GM18511 (cell line): ENCODE measurements around the gene TRIP4.
"Not testable (repeated sequence)": the region's sequence is repeated elsewhere in the genome, so short reads cannot be mapped to it uniquely, and the experiment has no call there.

Experiments
- ATAC-seq: cut with Tn5 transposase; IDR thresholded peaks from one replicate; pipeline ENCODE4 v1.9.1; 2021; ENCODE audit warnings: mild to moderate bottlenecking, moderate library complexity; ENCODE audit not compliant: unreplicated experiment

The TRIP4 gene

GRCh38 chr15:64478863-64479262 lies 91.2 kb downstream of the TRIP4 start:
- no peak for ATAC-seq

GRCh38 chr15:64480891-64481290 lies 93.3 kb downstream of the TRIP4 start:
- no peak for ATAC-seq

GRCh38 chr15:64483749-64484148 lies 96.1 kb downstream of the TRIP4 start:
- no peak for ATAC-seq

- no peak for ATAC-seq
Measured at GRCh38 chr15:64485796-64486195, 98.2 kb downstream of the TRIP4 start.

GRCh38 chr15:64490598-64491259 lies 103.1 kb downstream of the TRIP4 start:
- ATAC-seq, result no peak

GRCh38 chr15:64493641-64494040 lies 106.0 kb downstream of the TRIP4 start:
- ATAC-seq, result no peak

- ATAC-seq, result not testable (repeated sequence)
Measured at GRCh38 chr15:64495968-64496367, 108.3 kb downstream of the TRIP4 start.

GRCh38 chr15:64500695-64501395 lies 113.2 kb downstream of the TRIP4 start:
- no peak for ATAC-seq

- no peak for ATAC-seq
Measured at GRCh38 chr15:64501396-64501715, 113.7 kb downstream of the TRIP4 start.

- ATAC-seq, result no peak
Measured at GRCh38 chr15:64502151-64502550, 114.5 kb downstream of the TRIP4 start.

GRCh38 chr15:64502551-64502950 lies 114.9 kb downstream of the TRIP4 start:
- ATAC-seq, result no peak

GRCh38 chr15:64503197-64503596 lies 115.6 kb downstream of the TRIP4 start:
- no peak for ATAC-seq

GRCh38 chr15:64503640-64504039 lies 116.0 kb downstream of the TRIP4 start:
- ATAC-seq, result no peak
